Left lung (tissue), 10 donors: ENCODE data around the gene NAT14. TPM values are rescaled to one million over a fixed set of nuclear protein-coding genes. Genes with fewer than 3 reads are reported as not detected.

ENCODE experiments used
- ATAC-seq: fragments of 200-7000 bp; cut with Tn5 transposase; one replicate; pipeline ENCODE4 v1.9.1; 2020; ENCODE audit warnings: moderate library complexity
- DNase-seq, 4 donors: peaks; one replicate each; pipeline ENCODE4 v3.0.0-alpha.2; 2013 to 2020
- H3K27ac ChIP-seq, 2 donors: fragments of 200-600 bp; sonication (generic) in 1 of 2; one replicate each; pipeline versions ENCODE4 v1.5.0 to v1.8.0; 2020 to 2021
- H3K27me3 ChIP-seq, 2 donors: fragments of 200-600 bp; sonication (generic) in 1 of 2; one replicate each; pipeline versions ENCODE4 v1.5.0 to v1.8.0; 2020 to 2021
- H3K36me3 ChIP-seq, 2 donors: fragments of 200-600 bp; sonication (generic) in 1 of 2; one replicate each; pipeline versions ENCODE4 v1.5.0 to v1.8.0; 2020 to 2021
- H3K4me1 ChIP-seq, 2 donors: fragments of 200-600 bp; one replicate each; pipeline ENCODE4 v1.8.0; 2021
- H3K4me3 ChIP-seq, 2 donors: fragments of 200-600 bp; sonication (generic) in 1 of 2; one replicate each; pipeline versions ENCODE4 v1.5.0 to v1.8.0; 2020 to 2021; ENCODE audit warnings: mild to moderate bottlenecking in 1 of 2
- H3K9me3 ChIP-seq, 2 donors: fragments of 200-600 bp; sonication (generic) in 1 of 2; one replicate each; pipeline versions ENCODE4 v1.5.0 to v1.8.0; 2020 to 2021
- intact Hi-C, 2 donors: fragments of 100-400 bp; cut with DNase I; formaldehyde crosslinking; loops; one replicate each; pipeline versions ENCODE4 v1.11.2 to v1.14.2; 2022
- polyA plus RNA-seq, 6 donors: library from polyadenylated mRNA; unstranded; fragments of 120-200 nt; gene quantifications; one replicate each; pipeline ENCODE4 v1.2.1, GENCODE V29; 2013; ENCODE audit not compliant: insufficient read length in 6 of 6
- total RNA-seq, 2 donors: library from RNA; stranded (reverse); fragmentation: NEBNext Ultra II Directional; extraction: Animal tissue kit (Norgen Biotek cat#: 25700); gene quantifications; one replicate each; pipeline ENCODE4 v1.2.1, GENCODE V29; 2021
- TF ChIP-seq, protein P1 (sequence below), 2 donors: fragments of 200-600 bp; sonication (generic) in 1 of 2; IDR thresholded peaks; one replicate each; pipeline versions ENCODE4 v1.5.0 to v1.8.0; 2021; ENCODE audit warnings: antibody characterized with exemption in 2 of 2
- donor health status: DM: no; HTN: yes; CAD: no.
- donor health status: DM: no; HTN: no; CAD: no.

NAT14 gene
- total and polyA plus RNA-seq, 8 donors = 22.9 to 46.6 (median 38.2) TPM

DNA sequence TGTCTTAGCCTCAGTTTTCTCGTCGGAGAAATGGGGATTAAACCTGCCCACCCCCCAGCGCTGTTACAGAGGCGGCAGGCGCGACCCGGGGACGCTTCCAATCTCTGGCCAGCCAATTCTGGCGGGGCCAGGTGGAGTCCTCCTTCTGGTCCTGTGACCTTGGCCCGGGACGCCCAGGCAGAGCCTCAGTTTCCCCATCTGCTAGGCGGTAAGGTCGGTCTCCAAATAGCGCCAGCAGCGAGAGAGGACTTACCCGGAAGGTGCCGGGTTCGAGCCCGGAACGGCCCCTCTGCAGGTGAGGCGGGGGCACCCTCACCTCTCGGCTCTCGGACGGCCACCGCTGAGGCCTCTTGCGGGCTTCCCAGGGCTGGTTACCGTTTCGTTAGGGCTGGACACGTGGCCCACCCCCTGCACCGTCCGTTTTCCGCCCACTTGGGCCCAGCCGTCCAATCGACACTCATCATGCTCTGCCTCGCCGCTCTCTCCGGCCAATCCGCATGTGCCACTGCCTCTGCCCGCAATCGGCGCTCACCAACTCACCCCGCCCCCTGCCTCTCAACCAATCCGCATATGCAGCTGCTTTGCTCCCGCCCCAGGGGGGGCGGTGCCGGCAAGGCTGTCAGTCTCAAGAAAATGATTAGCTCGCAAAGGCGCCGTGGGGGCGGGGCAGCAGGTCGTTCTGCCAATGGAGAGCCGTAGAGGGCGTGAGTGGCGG is 23.6 kb upstream of the NAT14 start, which contains the start of gene ISOC2:
ISOC2 (minus strand) TSS at position 384 of the 715 bp plus-strand sequence. CDS start 5,156 bp downstream, outside the sequence.
- peaks cover 6 to 23% of the 10 kb centered on the region in 2 donors for H3K4me1 ChIP-seq
- DNase-seq (peak; percentile 99 to 100 (median 100)), ATAC-seq (peak; percentile 97)
- H3K4me3 ChIP-seq = peak within 1 kb of the TSS; percentile 66 to 93
- no peaks in the 10 kb centered on the region for H3K27me3 ChIP-seq
- intact Hi-C loops = no loop called here
- TF ChIP-seq, protein P1, sequence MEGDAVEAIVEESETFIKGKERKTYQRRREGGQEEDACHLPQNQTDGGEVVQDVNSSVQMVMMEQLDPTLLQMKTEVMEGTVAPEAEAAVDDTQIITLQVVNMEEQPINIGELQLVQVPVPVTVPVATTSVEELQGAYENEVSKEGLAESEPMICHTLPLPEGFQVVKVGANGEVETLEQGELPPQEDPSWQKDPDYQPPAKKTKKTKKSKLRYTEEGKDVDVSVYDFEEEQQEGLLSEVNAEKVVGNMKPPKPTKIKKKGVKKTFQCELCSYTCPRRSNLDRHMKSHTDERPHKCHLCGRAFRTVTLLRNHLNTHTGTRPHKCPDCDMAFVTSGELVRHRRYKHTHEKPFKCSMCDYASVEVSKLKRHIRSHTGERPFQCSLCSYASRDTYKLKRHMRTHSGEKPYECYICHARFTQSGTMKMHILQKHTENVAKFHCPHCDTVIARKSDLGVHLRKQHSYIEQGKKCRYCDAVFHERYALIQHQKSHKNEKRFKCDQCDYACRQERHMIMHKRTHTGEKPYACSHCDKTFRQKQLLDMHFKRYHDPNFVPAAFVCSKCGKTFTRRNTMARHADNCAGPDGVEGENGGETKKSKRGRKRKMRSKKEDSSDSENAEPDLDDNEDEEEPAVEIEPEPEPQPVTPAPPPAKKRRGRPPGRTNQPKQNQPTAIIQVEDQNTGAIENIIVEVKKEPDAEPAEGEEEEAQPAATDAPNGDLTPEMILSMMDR (IDR thresholded peaks at IDR 0.05) = no peak
- no peaks in the 10 kb centered on the region for H3K36me3 ChIP-seq
- H3K27ac ChIP-seq = peak within 1 kb of the TSS; percentile 81 to 85
- no peaks in the 10 kb centered on the region for H3K9me3 ChIP-seq

DNA sequence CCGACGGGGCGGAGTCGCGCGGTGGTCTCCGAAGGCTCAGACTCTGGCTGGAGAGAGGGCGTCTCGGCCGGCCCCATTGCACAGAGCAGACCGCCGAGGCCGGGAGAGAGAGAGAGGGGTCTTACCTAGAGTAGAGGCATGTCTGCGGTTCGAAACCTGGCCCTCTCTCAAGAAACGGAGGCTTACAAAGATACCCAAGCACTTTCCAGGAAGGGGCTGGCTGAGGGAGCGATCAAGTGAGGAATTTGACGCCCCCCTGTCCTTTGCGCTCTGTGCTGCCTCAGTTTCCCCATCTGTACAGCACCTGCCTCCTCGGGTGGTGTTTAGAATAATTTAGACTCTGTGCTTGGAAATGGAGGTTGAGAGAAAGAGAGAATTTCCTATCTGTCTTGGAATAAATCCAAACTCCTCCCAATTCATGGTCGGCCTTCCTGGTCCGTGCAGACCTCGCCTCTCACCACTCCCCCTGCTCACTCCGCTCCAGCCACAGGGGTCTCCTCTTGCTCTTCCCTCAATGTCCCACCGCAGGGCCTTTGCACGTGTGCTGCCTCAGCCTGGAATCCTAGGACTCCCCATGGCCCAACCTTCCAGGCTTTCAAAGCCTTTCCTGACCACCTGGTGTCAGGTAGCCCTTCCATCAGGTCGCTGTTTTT is 22.9 kb upstream of the NAT14 start:
- H3K27ac ChIP-seq = peak overlapping the region; percentile 69 to 81
- DNase-seq = peak in 2 of 4 donors; percentile 47 to 48
- intact Hi-C loops = no loop called here

DNA sequence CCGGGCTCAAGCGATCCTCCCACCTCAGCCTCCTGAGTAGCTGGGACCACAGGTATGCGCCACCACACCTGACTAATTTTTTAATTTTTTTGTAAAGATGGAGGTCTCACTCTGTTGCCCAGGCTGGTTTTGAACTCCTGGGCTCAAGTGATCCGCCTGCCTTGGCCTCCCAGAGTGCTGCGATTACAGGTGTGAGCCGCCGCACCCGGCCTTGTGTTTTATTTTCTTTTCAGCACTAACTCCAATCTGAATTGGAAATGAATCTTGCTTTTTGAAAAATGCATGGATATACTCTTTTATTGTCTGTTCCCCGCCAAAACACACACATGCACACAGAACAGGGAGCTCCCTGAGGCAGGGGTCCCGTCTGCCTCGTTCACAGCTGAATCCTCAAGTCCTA is 22.3 kb upstream of the NAT14 start:
- no peaks in the 10 kb centered on the region for H3K27me3 ChIP-seq
- ATAC-seq (no peak), DNase-seq (peak in 1 of 4 donors; percentile 61)
- intact Hi-C loops = no loop called here
- H3K4me3 ChIP-seq = peak overlapping the region in 1 of 2 donors; percentile 66
- no peaks in the 10 kb centered on the region for H3K36me3 ChIP-seq
- no peaks in the 10 kb centered on the region for H3K9me3 ChIP-seq
- no peak overlapping the region for H3K27ac ChIP-seq
- TF ChIP-seq, protein P1 (IDR thresholded peaks at IDR 0.05) = no peak
- peaks cover 6 to 26% of the 10 kb centered on the region in 2 donors for H3K4me1 ChIP-seq

More for the DNA sequence above, 22.9 kb upstream of the NAT14 start:
- H3K27me3 ChIP-seq = no peaks in the 10 kb centered on the region
- H3K36me3 ChIP-seq = no peaks in the 10 kb centered on the region
- peak overlapping the region; percentile 45 to 66 for H3K4me3 ChIP-seq
- TF ChIP-seq, protein P1 (IDR thresholded peaks at IDR 0.05) = no peak
- no peaks in the 10 kb centered on the region for H3K9me3 ChIP-seq
- peaks cover 6 to 23% of the 10 kb centered on the region in 2 donors for H3K4me1 ChIP-seq
- peak; percentile 2 for ATAC-seq

DNA sequence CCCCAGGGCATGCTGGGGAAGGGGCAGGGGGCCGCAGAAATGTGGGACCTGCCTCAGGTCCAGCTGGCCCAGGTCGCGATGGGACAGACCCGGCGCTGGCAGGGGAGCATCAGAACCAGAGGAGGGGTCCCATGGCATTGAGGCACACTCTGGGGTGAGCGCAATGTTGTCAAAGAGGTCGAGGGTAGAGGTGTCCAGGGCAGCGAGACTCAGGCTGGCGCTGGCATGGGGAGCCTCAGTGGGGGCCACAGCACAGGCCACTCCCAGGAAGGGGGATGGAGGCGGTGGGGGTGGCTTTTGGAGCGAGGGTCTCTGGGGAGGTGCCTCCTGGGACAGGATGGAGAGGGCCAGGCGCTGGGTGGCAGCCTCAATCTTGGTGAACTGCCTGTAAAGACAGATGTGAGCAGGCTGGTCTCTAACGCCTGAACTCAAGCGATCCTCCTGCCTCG is 21.4 kb upstream of the NAT14 start:
- no peak overlapping the region for H3K4me3 ChIP-seq
- peaks cover 6 to 31% of the 10 kb centered on the region in 2 donors for H3K4me1 ChIP-seq
- no peaks in the 10 kb centered on the region for H3K27me3 ChIP-seq
- H3K36me3 ChIP-seq = no peaks in the 10 kb centered on the region
- no peaks in the 10 kb centered on the region for H3K9me3 ChIP-seq
- no peak overlapping the region for H3K27ac ChIP-seq
- TF ChIP-seq, protein P1 (IDR thresholded peaks at IDR 0.05) = no peak
- intact Hi-C loops = no loop called here
- DNase-seq (peak in 1 of 4 donors; percentile 73), ATAC-seq (no peak)
